ENCODE measurements around the gene REPIN1.

REPIN1 gene

DNA sequence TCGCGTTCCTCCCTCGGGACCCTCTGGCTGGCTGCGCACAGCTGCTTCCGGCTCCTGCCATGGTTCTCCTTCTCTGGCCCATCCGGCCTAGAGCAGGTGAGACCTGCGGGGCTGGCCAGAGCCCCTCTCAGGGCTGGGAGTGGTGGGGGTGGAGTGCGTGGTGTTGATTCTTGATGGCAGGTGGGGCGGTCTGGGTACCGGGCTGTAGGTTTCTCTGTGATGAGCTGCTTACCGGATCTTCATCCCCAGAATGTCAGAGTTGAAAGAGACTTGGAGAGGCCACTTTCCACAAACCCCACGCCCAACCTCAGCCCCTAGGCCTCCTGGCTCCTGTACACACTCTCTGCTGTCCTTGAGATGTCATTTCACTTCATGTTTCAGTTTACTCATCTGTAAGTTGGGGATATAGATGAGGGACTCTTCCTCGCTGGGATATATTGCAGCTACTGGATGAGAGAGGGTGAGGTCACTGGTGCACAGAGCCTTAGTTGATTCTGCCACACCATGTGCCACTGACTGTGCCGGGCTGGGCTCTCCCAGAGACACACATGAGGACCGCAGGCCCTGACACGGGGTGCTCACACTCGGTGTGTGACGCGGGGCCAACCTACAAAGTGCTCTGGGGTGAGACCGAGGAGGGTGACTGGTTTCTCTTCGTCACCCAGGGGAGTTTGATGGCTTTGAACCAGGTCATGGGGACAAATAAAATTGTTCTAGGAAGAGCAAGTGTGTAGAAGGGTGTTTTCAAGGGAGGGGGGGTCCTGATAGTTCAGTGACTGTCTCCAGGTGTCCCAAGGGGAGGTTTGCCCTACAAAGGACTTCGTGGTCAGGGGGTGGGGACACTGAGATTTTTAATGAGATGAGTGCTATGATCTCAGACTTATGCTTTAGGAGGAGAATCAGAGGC lies 40.0 kb downstream of the REPIN1 start:
- no peak for DNase-seq

- no peak for DNase-seq
Measured at GRCh38 chr7:150409300-150410030, 40.8 kb downstream of the REPIN1 start.

- no peak for DNase-seq
Measured at GRCh38 chr7:150410131-150410530, 41.5 kb downstream of the REPIN1 start.

DNA sequence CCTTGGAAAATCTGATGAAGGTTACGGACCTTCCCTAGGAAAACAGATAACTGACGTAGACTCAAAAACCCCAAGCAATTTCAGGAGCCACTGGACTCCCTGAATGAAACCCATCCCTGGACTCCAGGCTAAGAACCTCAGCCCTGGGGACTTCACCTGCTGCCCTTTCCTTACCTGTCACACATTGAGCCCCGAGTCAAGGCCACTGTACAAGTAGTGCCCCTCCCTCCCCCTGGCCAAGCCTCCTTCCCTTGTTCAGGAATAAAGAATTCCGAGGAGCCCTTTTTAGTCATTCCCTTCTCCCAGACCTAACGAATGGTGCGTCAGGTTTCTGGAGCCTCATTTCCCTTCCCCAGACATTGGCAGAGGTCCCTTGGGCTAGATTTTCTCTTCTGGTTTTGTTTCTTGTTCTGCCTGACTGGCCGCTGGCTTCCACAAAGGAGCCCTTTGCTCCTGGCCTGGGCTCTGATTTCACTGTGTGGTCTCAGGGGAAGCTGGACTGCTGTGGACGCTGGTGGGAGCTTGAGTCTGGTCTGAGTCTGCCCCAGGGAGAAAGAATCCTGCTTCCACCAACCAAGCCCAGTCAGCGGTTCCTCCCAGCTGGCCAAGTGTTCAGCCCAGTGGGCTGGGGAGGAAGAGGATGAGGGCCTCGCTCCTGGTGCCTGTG lies 42.2 kb downstream of the REPIN1 start:
- no peak for DNase-seq

- DNase-seq = no peak
Measured at GRCh38 chr7:150411606-150412005, 43.0 kb downstream of the REPIN1 start.

- no peak for DNase-seq
Measured at GRCh38 chr7:150412016-150412415, 43.4 kb downstream of the REPIN1 start.

DNA sequence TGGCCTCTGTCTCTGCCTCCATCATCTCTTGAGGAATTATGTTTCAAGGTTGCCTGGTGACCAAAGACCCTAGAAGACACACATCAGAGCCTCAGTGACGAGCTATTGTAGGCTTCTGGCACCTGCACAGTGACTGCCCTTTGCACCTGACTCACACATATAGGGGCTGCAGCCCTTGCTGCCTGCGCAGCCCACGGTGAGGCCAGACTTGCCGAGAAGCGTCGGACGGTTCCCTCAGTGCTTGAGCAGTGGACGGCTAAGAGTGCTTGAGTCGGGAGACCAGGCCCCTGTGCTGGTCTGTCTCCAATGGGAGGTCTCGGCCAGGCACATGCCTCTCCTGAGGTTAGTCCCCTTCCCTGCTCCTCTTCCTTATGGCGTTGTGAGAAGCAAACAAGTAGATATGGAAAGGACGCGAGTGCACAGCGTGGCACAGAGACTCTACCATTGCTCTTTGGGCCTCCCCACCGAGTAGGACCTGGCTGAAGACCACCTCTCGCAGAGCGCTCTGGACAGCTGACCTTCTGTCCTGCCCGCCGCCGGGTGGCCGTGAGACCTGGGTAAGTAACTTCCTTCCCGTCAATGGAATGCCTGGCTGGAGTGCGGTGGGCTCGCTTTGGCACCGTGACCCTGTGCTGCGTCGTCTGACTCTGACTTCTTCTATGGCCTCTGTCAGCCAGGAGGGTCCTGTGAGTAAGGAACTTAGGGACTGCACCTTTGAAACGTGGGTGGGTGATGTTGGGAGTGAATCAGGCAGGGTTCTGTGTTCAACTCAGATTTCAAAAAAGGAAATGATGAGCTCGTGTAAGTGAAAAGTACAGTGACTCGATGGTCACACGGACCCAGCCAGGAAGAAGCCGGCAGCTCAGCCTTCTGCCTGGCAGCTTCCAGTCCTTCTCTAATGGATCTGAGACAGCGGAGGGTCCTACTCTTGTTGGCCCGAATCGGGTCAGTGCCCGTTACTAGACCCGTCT lies 44.2 kb downstream of the REPIN1 start:
- no peak for DNase-seq

- no peak for DNase-seq
Measured at GRCh38 chr7:150413640-150414081, 45.0 kb downstream of the REPIN1 start.

GRCh38 chr7:150415161-150416153 lies 46.8 kb downstream of the REPIN1 start:
- DNase-seq = no peak

GRCh38 chr7:150417239-150417638 lies 48.6 kb downstream of the REPIN1 start:
- DNase-seq = no peak

DNA sequence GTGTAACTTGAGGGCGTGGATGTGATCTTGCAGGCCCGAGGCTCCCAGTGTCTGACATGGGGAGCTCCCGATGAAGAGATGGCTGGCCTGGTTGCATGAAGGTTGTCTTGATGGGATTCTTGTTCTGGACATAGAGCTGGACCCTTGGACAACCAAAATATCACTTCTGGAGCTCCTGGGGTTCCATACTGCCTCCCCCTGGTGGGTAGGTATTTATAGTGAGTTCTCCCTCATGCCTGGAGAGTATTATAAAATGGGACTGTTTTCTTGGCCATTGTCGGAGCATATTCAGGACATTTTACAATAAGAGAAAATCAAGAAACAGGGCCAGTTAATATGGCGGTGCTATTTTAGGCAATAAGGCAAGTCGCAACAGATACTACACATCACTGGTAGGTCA lies 49.2 kb downstream of the REPIN1 start:
- no peak for DNase-seq

- no peak for DNase-seq
Measured at GRCh38 chr7:150420242-150420641, 51.6 kb downstream of the REPIN1 start.

DNA sequence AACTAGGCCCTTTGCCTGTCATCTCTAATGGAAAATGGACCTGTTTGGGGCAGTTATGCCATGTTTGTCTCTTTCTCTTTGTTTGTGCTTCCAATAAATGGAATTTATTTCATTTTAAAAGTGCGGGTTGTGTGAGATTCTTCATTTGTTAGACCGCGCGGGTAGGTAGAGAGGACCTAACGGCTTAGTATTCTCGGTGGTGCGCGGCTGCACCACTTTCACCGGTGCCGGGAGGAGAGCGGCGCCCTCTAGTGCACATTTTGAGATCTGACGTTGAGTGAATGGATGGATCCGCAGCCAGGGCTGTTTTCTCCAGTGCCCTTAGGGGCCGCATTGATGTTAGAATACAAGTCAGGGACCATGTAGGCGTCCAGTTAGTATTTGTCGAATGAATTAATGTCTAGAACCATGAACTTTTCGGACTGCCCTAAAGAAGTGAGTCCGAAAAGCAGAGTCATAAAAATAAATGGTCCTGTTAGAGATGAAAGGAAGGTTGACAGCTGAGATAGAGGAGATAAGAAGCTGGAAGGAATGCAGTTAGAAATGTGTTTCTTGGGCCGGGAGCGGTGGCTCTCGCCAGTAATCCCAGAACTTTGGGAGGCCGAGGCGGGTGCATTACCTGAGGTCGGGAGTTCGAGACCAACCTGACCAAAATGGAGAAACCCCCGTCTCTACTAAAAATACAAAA lies 52.5 kb downstream of the REPIN1 start:
- peak; percentile 20 for DNase-seq

GRCh38 chr7:150421831-150422230 lies 53.2 kb downstream of the REPIN1 start:
- no peak for DNase-seq

All from SIG-M5 (cell line).